HG03571 (cell line): Measurements from ENCODE around the gene GRHPR.
"Not testable (repeated sequence)": the region's sequence is repeated elsewhere in the genome, so short reads cannot be mapped to it uniquely, and the experiment has no call there.

Experiments
- ATAC-seq: cut with Tn5 transposase; IDR thresholded peaks from one replicate; pipeline ENCODE4 v1.9.1; 2021; ENCODE audit not compliant: unreplicated experiment

The GRHPR gene

GRCh38 chr9:37422289-37423104 lies at the start of gene GRHPR:
Gene GRHPR (plus strand): TSS chr9:37422696. CDS start chr9:37422751, 55 bp downstream.
- peak; percentile 76 for ATAC-seq

- no peak for ATAC-seq
Measured at GRCh38 chr9:37372839-37373238, 49.7 kb upstream of the GRHPR start.

- no peak for ATAC-seq
Measured at GRCh38 chr9:37373621-37374020, 48.9 kb upstream of the GRHPR start.

GRCh38 chr9:37374892-37375291 lies 47.6 kb upstream of the GRHPR start:
- ATAC-seq = peak; percentile 37

GRCh38 chr9:37377688-37378612 lies 44.5 kb upstream of the GRHPR start:
- ATAC-seq = no peak

- no peak for ATAC-seq
Measured at GRCh38 chr9:37378613-37379004, 43.9 kb upstream of the GRHPR start.

DNA sequence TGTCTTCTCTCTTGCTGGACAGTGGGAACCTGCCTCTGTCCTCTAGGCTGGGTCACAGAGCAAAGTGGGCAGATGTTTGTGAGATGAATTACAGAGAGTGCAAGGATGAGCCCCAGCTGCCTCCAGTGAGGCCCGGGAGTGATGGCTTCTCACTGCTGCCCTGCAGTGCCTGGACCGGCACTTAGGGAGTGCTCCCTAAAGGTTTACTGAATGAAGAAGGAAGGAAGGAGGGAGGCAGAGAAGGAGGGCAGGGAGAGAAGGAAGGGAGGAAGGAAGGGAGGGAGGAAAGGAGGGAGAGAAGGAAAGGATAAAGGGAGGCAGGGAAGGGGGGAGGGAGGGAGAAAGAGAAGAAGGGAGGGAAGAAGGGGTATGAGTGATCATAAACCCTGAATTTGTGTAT lies 42.7 kb upstream of the GRHPR start:
- ATAC-seq = no peak

DNA sequence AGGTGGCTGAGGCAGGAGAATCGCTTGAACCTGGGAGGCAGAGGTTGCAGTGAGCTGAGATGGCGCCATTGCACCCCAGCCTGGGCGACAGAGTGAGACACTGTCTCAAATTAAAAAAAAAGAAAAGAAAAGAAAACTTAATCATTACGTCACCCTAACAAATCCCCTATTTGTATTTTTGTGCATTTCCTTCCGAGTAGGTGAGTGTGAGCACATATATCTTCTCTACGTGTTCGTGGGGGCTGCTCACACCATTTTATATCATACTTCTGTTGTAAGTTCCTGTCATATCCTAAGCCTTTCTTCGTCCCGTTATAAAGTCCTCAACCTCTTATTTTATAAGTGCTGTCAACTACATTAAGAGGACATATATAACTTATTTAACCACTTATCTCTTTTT lies 41.9 kb upstream of the GRHPR start:
- no peak for ATAC-seq

DNA sequence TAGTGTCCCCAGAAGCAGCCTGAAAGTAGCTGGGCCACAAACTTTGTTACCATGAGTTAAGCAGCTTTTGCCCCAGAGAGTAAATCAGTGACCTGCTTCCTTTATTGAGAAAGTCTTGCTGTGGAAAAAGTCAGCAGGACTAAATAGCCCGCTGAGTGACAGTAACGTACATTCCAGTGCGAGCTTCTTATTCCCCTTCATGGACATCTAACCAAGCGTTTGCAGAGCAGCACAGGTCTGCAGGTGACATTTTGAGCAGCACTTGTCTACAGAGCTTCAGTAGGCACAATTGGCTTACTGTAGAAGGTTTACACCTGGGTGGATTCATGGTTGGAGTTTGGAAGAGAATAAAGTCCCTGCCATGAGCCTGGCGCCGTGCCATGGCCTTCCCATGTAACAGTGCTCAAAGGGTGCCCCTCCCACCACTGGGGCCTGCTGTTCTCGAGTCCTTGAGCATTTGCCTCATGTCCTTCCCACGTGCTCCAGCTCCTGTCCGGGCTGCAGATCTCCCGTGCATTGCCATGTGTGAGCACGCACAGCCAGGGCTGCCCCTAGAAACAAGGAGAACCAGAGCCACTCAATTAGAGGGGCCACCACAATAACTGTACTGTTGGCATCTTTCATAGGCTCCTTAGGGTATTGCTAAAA lies 41.3 kb upstream of the GRHPR start:
- ATAC-seq = no peak

DNA sequence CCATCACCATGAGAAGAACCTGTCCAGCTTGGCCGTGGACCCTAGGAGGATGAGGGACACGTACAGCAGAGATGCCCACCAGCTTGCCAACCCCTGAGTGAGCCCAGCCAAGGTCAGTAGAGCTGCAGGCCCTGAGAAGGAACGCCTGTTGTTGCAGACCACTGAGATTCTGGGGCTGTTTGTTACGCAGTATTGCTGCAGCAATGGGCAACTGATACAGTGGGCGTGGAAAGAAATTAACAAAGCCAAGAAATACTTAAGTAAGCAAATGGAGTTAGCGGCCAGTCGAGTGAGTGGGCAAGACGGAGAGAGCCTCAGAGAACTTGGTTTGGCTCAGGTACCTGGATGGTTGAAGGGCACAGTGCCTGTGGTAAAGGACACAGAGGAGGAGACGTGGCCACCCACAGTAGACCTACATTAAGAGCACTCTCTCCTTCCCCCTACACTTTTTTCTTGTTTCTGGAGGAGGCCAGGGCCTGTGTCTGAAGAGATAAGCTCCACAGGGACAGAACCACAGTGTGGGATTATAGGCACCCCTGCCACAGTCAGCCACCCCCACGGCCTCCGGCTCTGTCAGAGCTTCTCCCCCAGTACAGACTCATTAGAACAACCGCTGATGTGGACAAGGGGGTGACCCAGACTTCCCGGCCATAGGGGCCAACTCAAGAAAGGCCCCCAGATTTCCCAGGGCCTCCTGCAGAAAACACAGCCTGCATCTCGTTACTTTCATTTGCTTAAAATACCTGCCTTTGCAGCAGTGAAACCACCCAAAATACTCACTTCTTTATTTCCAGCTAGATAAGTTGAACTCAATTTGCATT lies 40.1 kb upstream of the GRHPR start:
- ATAC-seq = no peak

- no peak for ATAC-seq
Measured at GRCh38 chr9:37382982-37383357, 39.5 kb upstream of the GRHPR start.

DNA sequence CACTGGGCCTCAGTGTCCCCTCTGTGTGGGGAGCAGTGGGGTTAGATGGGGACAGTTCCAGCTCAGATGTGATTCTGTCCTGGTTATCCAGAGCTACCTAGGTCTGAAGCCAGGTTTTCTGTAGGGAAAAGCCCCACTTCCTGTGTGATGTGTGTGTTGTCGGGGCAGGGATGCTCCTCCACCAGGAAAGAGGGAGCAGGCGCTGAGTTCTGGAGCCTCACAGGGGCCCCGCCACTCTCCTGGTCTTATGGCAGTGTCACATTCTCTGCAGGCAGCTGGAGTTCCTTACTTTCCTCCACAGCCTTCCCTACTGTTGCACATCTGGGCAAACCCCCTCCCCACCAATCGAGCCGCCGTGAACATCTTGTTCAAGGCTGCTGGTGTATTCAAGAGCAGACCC lies 39.1 kb upstream of the GRHPR start:
- no peak for ATAC-seq

DNA sequence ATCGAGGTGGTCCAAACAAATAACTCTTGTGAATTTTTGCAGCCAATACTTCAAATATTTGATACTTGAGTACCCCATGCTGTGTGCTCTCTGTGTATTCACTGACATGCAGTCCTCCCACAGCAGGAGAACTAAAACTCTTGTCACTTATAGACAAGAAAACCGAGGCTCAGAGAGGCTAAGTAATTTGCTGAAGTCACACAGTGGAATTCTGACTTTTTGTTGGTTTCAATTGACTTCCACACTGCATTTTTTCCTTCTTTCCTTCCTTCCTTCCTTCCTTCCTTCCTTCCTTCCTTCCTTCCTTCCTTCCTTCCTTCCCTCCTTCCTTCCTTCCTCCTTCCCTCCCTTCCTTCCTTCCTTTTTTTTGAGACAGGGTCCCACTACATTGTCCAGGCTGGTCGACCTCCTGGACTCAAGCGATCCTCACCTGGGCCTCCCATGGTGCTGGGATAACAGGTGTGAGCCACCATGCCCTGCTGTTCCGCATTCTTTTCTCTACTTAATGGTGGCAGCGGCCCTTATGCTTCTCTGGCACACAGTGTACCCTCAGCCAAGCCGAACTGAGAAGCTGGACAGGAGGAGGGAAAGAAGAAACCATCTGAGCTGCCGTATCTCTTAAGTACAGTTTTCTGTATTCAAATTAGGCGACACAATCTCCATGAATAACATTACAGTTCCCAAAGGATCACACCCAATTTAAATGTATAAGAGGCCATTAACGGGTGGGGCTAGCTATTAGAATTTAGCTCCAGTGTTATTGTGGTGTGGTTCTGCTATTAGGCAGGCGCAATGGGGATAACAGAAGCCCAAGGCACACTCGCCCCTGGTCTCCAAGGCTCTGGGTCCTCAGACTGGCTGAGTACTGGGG lies 38.4 kb upstream of the GRHPR start:
- no peak for ATAC-seq

GRCh38 chr9:37385286-37385685 lies 37.2 kb upstream of the GRHPR start:
- no peak for ATAC-seq

GRCh38 chr9:37386988-37387387 lies 35.5 kb upstream of the GRHPR start:
- ATAC-seq = no peak

DNA sequence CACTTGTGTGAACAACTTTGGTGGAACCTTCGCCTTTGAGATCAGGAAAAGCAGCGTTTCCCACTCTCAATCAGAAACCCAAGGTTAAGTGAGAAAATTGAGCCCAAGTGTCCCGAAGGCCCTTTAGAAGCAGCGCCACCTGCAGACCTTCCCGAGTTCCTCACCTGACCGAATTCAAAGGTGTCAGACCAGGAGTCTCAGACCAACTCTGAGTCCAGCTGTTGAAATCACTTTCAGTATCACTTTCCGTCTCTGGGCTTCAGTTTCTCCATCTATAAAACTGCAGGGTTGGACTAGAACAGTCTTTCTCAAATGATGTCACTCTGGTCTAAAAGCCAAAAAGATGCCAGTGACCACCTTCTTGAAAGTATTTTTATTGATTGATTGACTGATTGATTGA lies 31.7 kb upstream of the GRHPR start:
- ATAC-seq = peak; percentile 83

DNA sequence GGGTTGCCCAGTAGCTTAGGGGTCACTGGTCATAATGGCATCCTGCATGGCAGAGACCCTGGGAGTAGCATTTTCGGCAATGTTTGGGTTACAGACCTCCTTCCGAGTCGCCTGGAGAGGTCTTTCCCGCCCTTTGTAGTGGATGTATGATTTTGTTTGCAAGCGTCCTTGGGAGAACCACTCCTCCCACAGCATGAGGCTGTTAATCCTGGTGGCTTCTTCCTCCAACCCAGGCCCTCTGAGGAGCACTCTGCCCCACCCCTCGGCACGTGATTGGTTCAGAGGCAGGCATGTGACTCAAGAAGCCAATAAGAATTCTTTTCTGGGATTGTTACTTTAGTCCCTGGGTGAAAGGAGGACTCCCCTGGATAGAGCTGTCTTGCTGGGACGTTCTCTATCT lies 30.2 kb upstream of the GRHPR start:
- no peak for ATAC-seq

GRCh38 chr9:37395229-37395628 lies 27.3 kb upstream of the GRHPR start:
- no peak for ATAC-seq

GRCh38 chr9:37395663-37396062 lies 26.8 kb upstream of the GRHPR start:
- no peak for ATAC-seq

DNA sequence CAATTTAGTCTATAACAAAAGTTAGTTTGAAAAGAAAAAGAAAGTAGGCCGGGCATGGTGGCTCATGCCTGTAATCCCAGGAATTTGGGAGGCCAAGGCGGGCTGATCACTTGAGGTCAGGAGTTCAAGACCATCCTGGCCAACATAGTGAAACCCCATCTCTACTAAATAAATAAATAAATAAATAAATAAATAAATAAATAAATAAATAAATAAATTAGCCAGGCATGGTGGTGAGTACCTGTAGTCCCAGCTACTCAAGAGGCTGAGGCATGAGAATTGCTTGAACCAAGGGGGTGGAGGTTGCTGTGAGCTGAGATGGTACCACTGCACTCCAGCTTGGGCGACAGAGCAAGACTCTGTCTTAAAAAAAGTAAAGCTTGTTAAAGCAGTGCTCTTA lies 24.5 kb upstream of the GRHPR start:
- not testable (repeated sequence) for ATAC-seq
